ENCODE measurements around the gene FHIP1B.

- no peak for TF ChIP-seq CTCF (IDR thresholded peaks at IDR 0.05 in 2 of 3, conservative IDR thresholded peaks at IDR 0.05 in 1 of 3; ENCODE audit: borderline replicate concordance in 1 of 3, insufficient read depth in 1 of 3, low read depth in 2 of 3, low read length in 2 of 3)
- no peak for TF ChIP-seq POLR2A (IDR thresholded peaks at IDR 0.05; ENCODE audit: borderline replicate concordance, extremely low read depth, insufficient read depth, insufficient read length)
- no peak for TF ChIP-seq ZFX (IDR thresholded peaks at IDR 0.05)
- TF ChIP-seq ZBTB33 (IDR thresholded peaks at IDR 0.05; ENCODE audit: extremely low read depth, insufficient replicate concordance, low read length) = no peak
- no peak for TF ChIP-seq YY1 (IDR thresholded peaks at IDR 0.05; ENCODE audit: extremely low read depth, insufficient replicate concordance, low read depth, low read length)
- no peak for TF ChIP-seq EZH2phosphoT487 (IDR thresholded peaks at IDR 0.05; ENCODE audit: borderline replicate concordance)
- TF ChIP-seq ZNF274 (IDR thresholded peaks at IDR 0.05; ENCODE audit: low read depth, low read length) = no peak
- no peak for TF ChIP-seq SIN3A (IDR thresholded peaks at IDR 0.05; ENCODE audit: low read depth)
- TF ChIP-seq EGR1 (IDR thresholded peaks at IDR 0.05; ENCODE audit: low read depth) = no peak
- TF ChIP-seq CEBPB (IDR thresholded peaks at IDR 0.05; ENCODE audit: low read depth) = no peak
- no peak for TF ChIP-seq EZH2 (IDR thresholded peaks at IDR 0.05)
- no peak for TF ChIP-seq ATF3 (IDR thresholded peaks at IDR 0.05)
- no peak for TF ChIP-seq POLR2AphosphoS5 (IDR thresholded peaks at IDR 0.05; ENCODE audit: low read depth, low read length)
- TF ChIP-seq MAX (IDR thresholded peaks at IDR 0.05) = no peak
These were observed 8.5 kb downstream of the FHIP1B start for GRCh38 chr11:6225896-6226295.

Data from HCT116 (cell line).